ENCODE results near the gene HABP4. TPM values are rescaled to one million over a fixed set of nuclear protein-coding genes. Genes with fewer than 3 reads are reported as not detected.

The HABP4 gene
- total and polyA plus RNA-seq, 3 donors from 2014 or later: 30.6 to 67.2 (median 46.9) TPM

DNA sequence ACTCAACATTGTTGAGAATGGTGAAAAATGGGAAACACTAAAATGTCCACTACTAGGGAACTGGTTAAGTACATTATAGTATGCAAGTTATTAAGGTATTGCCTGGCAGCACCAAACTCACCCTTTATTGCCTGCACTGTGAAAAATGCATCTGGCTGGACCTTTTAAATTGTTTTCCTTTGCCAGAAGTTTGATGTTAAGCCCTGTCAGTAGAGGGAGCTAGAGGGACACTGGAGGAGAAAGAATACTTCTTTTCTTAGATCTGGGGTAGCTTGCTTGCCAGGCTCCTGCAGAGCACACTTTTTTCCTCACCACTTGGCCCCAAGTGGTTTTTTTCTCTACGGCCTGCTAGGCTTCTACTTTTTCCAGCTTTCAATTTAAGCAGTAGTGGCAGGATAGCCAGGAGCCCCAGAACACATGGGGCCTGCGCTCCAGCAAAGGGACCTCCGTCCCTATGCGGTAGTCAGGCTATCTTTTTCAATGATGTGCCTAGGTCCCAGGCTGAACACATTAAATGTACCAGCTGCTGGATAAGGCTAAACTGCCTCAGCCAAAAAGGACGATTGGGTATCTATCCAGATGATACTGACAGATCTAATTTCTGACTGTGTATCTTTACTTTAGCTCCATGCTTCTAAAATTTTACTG is 8.0 kb upstream of the HABP4 start:
- intact Hi-C loops (cut with DNase I; ENCODE audit: low total_unique reads): no loop called here
- no peaks in the 10 kb centered on the region for H3K27me3 ChIP-seq
- H3K4me3 ChIP-seq: no peak overlapping the region
- H3K27ac ChIP-seq: no peak overlapping the region
- H3K9me3 ChIP-seq: no peaks in the 10 kb centered on the region
- 86 to 90% methylated on average over 5 of the region's 5 CpGs for WGBS, 2 donors
- no peak for DNase-seq
- no peaks in the 10 kb centered on the region for H3K4me1 ChIP-seq
- TF ChIP-seq, protein P1, sequence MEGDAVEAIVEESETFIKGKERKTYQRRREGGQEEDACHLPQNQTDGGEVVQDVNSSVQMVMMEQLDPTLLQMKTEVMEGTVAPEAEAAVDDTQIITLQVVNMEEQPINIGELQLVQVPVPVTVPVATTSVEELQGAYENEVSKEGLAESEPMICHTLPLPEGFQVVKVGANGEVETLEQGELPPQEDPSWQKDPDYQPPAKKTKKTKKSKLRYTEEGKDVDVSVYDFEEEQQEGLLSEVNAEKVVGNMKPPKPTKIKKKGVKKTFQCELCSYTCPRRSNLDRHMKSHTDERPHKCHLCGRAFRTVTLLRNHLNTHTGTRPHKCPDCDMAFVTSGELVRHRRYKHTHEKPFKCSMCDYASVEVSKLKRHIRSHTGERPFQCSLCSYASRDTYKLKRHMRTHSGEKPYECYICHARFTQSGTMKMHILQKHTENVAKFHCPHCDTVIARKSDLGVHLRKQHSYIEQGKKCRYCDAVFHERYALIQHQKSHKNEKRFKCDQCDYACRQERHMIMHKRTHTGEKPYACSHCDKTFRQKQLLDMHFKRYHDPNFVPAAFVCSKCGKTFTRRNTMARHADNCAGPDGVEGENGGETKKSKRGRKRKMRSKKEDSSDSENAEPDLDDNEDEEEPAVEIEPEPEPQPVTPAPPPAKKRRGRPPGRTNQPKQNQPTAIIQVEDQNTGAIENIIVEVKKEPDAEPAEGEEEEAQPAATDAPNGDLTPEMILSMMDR (IDR thresholded peaks at IDR 0.05): peak in 1 of 3 experiments; percentile 16
- no peak for TF ChIP-seq POLR2A (IDR thresholded peaks at IDR 0.05)
- no peaks in the 10 kb centered on the region for H3K36me3 ChIP-seq (ENCODE audit: low read depth, missing control alignments)

DNA sequence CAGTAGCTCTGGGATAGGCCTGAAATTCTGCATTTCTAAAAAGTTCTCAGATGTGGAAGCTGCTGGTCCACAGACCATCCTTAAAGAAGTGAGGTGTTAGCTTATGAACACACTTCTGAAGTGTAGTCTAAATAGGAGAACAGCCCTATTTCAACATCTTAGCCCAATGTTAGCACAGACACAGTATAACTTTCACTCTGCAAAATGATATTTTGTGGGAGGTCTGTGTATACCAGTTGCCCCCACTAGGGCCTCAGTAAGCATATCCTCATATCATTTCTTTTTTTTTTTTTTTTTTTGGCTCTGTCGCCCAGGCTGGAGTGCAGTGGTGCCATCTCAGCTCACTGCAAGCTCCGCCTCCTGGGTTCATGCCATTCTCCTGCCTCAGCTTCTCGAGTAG is 7.5 kb upstream of the HABP4 start:
- 83 to 89% methylated on average over 3 of the region's 3 CpGs for WGBS, 2 donors
- no peak for DNase-seq
- no peaks in the 10 kb centered on the region for H3K4me1 ChIP-seq
- TF ChIP-seq, protein P1 (IDR thresholded peaks at IDR 0.05): no peak
- no peak for TF ChIP-seq POLR2A (IDR thresholded peaks at IDR 0.05)
- H3K27me3 ChIP-seq: no peaks in the 10 kb centered on the region
- H3K36me3 ChIP-seq (ENCODE audit: low read depth, missing control alignments): no peaks in the 10 kb centered on the region
- H3K9me3 ChIP-seq: no peaks in the 10 kb centered on the region
- intact Hi-C loops (cut with DNase I; ENCODE audit: low total_unique reads): no loop called here
- no peak overlapping the region for H3K27ac ChIP-seq
- H3K4me3 ChIP-seq: no peak overlapping the region

DNA sequence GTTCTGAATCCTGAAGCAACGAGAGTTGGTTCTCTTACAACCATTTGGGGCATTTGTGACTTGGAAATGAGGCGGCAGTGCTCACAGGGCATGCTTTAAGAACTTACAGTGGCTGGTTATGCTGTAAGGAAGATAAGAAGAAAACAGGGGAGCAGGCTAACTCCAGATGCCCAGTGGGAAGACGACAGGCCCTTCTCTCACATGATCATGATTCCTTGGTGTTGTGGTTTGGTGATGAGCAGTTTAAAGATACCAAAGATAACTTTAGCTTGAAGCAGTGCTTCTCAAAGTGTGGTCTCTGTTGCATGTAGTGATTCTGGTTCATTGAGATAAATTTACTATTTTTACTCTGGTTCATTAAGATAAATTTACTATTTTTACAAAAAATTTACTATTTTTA is 2.6 kb upstream of the HABP4 start:
- no peaks in the 10 kb centered on the region for H3K9me3 ChIP-seq
- DNase-seq: no peak
- no peak overlapping the region for H3K4me3 ChIP-seq
- TF ChIP-seq, protein P1 (IDR thresholded peaks at IDR 0.05): no peak
- no peak for TF ChIP-seq POLR2A (IDR thresholded peaks at IDR 0.05)
- 87 to 88% methylated on average over 3 of the region's 3 CpGs for WGBS, 2 donors
- no peak overlapping the region for H3K27ac ChIP-seq
- H3K4me1 ChIP-seq: no peaks in the 10 kb centered on the region
- H3K36me3 ChIP-seq (ENCODE audit: low read depth, missing control alignments): no peaks in the 10 kb centered on the region
- intact Hi-C loops (cut with DNase I; ENCODE audit: low total_unique reads): no loop called here
- H3K27me3 ChIP-seq: no peaks in the 10 kb centered on the region

DNA sequence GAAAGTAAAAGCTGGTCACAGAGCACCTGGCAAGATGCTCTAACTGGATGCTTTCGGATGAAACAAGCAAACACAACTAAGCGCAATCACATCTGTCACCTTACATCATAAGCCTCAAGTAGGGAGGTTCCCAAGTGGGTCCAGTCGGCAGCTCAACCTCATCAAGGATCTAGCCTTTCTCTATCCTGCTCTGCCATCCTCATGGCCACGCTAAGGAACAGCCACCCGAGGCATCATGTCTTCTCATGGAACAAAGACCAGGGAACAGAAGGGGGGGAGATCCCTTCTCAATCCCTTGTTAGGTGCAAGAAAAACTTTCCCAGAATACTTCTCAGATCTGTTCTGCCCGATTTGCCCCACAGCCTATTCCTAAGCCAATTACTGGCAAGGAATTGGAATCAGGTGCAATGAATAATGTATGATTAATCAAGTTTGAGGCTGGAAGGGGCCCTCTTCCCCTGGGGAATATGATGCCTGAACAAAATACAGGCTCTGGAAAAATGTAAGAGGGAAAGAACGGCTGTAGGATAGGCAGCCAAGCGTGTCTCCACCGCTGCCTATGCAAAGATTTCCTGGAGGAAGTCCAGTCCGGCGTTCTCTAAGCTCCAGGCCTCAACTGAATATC is 1.3 kb upstream of the HABP4 start:
- H3K4me3 ChIP-seq: no peak overlapping the region
- H3K27ac ChIP-seq: no peak overlapping the region
- H3K4me1 ChIP-seq: no peaks in the 10 kb centered on the region
- DNase-seq: no peak
- intact Hi-C loops (cut with DNase I; ENCODE audit: low total_unique reads): no loop called here
- H3K27me3 ChIP-seq: no peaks in the 10 kb centered on the region
- no peaks in the 10 kb centered on the region for H3K36me3 ChIP-seq (ENCODE audit: low read depth, missing control alignments)
- no peaks in the 10 kb centered on the region for H3K9me3 ChIP-seq
- WGBS, 2 donors: 61 to 75% methylated on average over 11 of the region's 11 CpGs
- no peak for TF ChIP-seq POLR2A (IDR thresholded peaks at IDR 0.05)
- TF ChIP-seq, protein P1 (IDR thresholded peaks at IDR 0.05): no peak

DNA sequence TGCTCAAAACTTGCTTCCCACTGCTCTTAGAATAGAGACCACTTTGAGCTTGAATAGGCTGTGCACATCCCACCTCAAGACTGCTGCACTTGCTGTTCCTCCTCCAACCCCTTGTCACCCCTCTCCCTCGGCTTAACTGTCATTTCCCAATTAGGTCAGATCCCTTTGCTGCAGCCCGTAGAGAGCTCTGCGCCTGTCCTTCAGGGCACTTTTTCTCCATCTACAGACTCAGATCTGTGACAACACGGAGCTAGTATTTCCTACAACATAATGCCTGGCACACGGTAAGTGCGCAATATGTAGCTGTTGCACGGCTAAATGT is 485 bp upstream of the HABP4 start:
- Histone ChIP-seq H3K27ac (peak overlapping the region in 1 of 2 donors; percentile 61), H3K27me3 (no peaks in the 10 kb centered on the region), H3K4me1 (no peaks in the 10 kb centered on the region), H3K36me3 (ENCODE audit: low read depth, missing control alignments) (no peaks in the 10 kb centered on the region), H3K4me3 (peak overlapping the region; percentile 76 to 81), H3K9me3 (no peaks in the 10 kb centered on the region)
- no peak for DNase-seq
- WGBS, 2 donors: 2 to 3% methylated on average over 7 of the region's 7 CpGs
- intact Hi-C loops (cut with DNase I; ENCODE audit: low total_unique reads): no loop called here
- no peak for TF ChIP-seq POLR2A (IDR thresholded peaks at IDR 0.05)
- TF ChIP-seq, protein P1 (IDR thresholded peaks at IDR 0.05): no peak
